ENCODE data around the gene LGALS12. TPM values are rescaled to one million over a fixed set of nuclear protein-coding genes. Genes with fewer than 3 reads are reported as not detected.

The LGALS12 gene
- total RNA-seq, 1 donor from 2014 or later: not detected

DNA sequence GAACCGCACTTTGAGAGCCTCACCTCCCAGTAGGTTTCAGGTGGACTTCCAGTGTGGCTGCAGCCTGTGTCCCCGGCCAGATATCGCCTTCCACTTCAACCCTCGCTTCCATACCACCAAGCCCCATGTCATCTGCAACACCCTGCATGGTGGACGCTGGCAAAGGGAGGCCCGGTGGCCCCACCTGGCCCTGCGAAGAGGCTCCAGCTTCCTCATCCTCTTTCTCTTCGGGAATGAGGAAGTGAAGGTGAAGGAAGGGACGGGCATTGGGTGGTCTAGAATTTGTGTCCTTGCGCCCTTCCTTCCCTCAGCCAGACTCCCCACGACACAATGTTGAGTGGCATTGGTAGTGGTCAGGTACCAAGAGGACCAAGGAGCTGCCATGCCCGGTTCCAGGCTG, 2.9 kb downstream of the LGALS12 start:
- Mint-ChIP-seq H3K27ac (ENCODE audit: unreplicated experiment) (no peak overlapping the region), H3K36me3 (ENCODE audit: low read depth) (no peaks in the 10 kb centered on the region), H3K4me1 (no peaks in the 10 kb centered on the region), H3K9me3 (no peaks in the 10 kb centered on the region), H3K4me3 (no peak overlapping the region), H3K27me3 (ENCODE audit: low read depth) (no peaks in the 10 kb centered on the region)
- no peak for DNase-seq (ENCODE audit: low read depth, low spot score)
- no peak for TF ChIP-seq CTCF (conservative IDR thresholded peaks at IDR 0.05)

GRCh38 chr11:63510360-63511047, 4.6 kb downstream of the LGALS12 start:
- Mint-ChIP-seq H3K4me3 (no peak overlapping the region), H3K36me3 (ENCODE audit: low read depth) (no peaks in the 10 kb centered on the region), H3K27ac (ENCODE audit: unreplicated experiment) (no peak overlapping the region), H3K4me1 (no peaks in the 10 kb centered on the region), H3K27me3 (ENCODE audit: low read depth) (no peaks in the 10 kb centered on the region), H3K9me3 (no peaks in the 10 kb centered on the region)
- no peak for DNase-seq (ENCODE audit: low read depth, low spot score)
- TF ChIP-seq CTCF (conservative IDR thresholded peaks at IDR 0.05): no peak

DNA sequence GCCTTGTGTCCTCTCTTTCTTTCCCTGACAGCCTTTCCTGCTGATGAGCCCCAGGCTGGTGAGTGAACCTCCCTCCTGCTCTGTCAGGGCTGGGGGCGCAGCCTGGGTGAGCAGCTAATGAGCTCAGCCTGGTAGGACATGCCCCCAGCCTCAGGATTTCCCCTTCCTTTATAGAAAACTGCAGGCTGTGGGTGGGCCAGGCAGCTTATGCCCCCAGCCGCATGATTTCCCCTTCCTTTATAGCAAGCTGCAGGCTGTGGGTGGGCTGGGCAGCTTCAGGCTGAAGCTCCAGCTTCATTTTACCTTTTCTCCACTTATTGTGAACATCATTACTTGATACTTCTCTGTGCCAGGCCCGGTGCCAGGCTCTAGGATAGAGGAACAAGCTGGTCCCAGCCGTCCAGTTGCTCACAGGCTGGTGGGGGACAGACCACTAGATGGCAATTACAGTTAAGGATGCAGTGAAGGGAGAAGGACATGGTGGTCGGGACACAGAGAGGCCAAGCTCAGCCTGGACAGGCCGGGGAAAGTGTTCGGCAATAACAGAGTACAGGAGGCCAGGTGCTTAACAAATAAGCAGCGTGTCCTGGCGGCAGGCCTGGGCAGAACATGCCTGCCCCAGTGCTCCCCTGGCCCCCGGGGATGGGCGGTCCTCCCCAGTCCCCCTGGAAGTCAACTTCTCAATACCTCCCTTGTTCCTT, 5.3 kb downstream of the LGALS12 start:
- no peak for DNase-seq (ENCODE audit: low read depth, low spot score)
- H3K4me1 Mint-ChIP-seq: no peaks in the 10 kb centered on the region
- no peak for TF ChIP-seq CTCF (conservative IDR thresholded peaks at IDR 0.05)
- H3K36me3 Mint-ChIP-seq (ENCODE audit: low read depth): no peaks in the 10 kb centered on the region
- H3K27me3 Mint-ChIP-seq (ENCODE audit: low read depth): no peaks in the 10 kb centered on the region
- peak overlapping the region; percentile 50 for H3K27ac Mint-ChIP-seq (ENCODE audit: unreplicated experiment)
- no peaks in the 10 kb centered on the region for H3K9me3 Mint-ChIP-seq
- H3K4me3 Mint-ChIP-seq: no peak overlapping the region

- TF ChIP-seq CTCF (conservative IDR thresholded peaks at IDR 0.05): no peak
- H3K27me3 Mint-ChIP-seq (ENCODE audit: low read depth): no peaks in the 10 kb centered on the region
- DNase-seq (ENCODE audit: low read depth, low spot score): no peak
- no peaks in the 10 kb centered on the region for H3K9me3 Mint-ChIP-seq
- H3K4me1 Mint-ChIP-seq: no peaks in the 10 kb centered on the region
- no peaks in the 10 kb centered on the region for H3K36me3 Mint-ChIP-seq (ENCODE audit: low read depth)
- H3K4me3 Mint-ChIP-seq: no peak overlapping the region
- no peak overlapping the region for H3K27ac Mint-ChIP-seq (ENCODE audit: unreplicated experiment)
Measured at GRCh38 chr11:63512816-63513215, 6.9 kb downstream of the LGALS12 start.

- no peaks in the 10 kb centered on the region for H3K36me3 Mint-ChIP-seq (ENCODE audit: low read depth)
Measured at GRCh38 chr11:63516109-63516508, 10.2 kb downstream of the LGALS12 start.

More at GRCh38 chr11:63516109-63516508, 10.2 kb downstream of the LGALS12 start:
- Mint-ChIP-seq H3K27ac (ENCODE audit: unreplicated experiment) (no peak overlapping the region), H3K4me3 (no peak overlapping the region), H3K27me3 (ENCODE audit: low read depth) (no peaks in the 10 kb centered on the region), H3K9me3 (no peaks in the 10 kb centered on the region), H3K4me1 (no peaks in the 10 kb centered on the region)
- no peak for TF ChIP-seq CTCF (conservative IDR thresholded peaks at IDR 0.05)
- no peak for DNase-seq (ENCODE audit: low read depth, low spot score)

All from neural crest cell (in vitro differentiated cells).